Heart left ventricle (tissue), 16 donors: ENCODE results near the gene SCARB1. TPM values are rescaled to one million over a fixed set of nuclear protein-coding genes. Genes with fewer than 3 reads are reported as not detected.

Experiments used
- ATAC-seq, 4 donors: fragments of 200-7000 bp; cut with Tn5 transposase; one replicate each; pipeline ENCODE4 v1.9.1; 2020 to 2022; ENCODE audit warnings: moderate library complexity in 4 of 4, mild to moderate bottlenecking in 3 of 4, moderate number of reproducible peaks in 1 of 4
- DNase-seq, 5 donors: peaks; one replicate each; pipeline ENCODE4 v3.0.0-alpha.2; 2020
- H3K27ac ChIP-seq, 12 donors: fragments of 200-600 bp; sonication (generic) in 4 of 12; one replicate each; pipeline versions ENCODE4 v1.5.0 to v1.8.0; 2016 to 2022; ENCODE audit warnings: mild to moderate bottlenecking in 2 of 12
- H3K27me3 ChIP-seq, 9 donors: fragments of 200-600 bp; sonication (generic) in 2 of 9; one replicate each; pipeline versions ENCODE4 v1.5.1 to v1.8.0; 2016 to 2022; ENCODE audit warnings: mild to moderate bottlenecking in 3 of 9
- H3K36me3 ChIP-seq, 9 donors: fragments of 200-600 bp; sonication (generic) in 2 of 9; one replicate each; pipeline versions ENCODE4 v1.5.0 to v1.8.0; 2018 to 2022; ENCODE audit warnings: mild to moderate bottlenecking in 2 of 9
- H3K4me1 ChIP-seq, 12 donors: fragments of 200-600 bp; sonication (generic) in 4 of 12; one replicate each; pipeline versions ENCODE4 v1.5.0 to v1.8.0; 2016 to 2022; ENCODE audit warnings: mild to moderate bottlenecking in 3 of 12
- H3K4me3 ChIP-seq, 12 donors: fragments of 200-600 bp; sonication (generic) in 4 of 12; one replicate each; pipeline versions ENCODE4 v1.5.0 to v1.8.0; 2017 to 2022; ENCODE audit warnings: mild to moderate bottlenecking in 9 of 12, moderate library complexity in 4 of 12
- H3K9me3 ChIP-seq, 12 donors: fragments of 200-600 bp; sonication (generic) in 4 of 12; one replicate each; pipeline versions ENCODE4 v1.5.0 to v1.8.0; 2016 to 2022; ENCODE audit warnings: mild to moderate bottlenecking in 1 of 12
- POLR2A ChIP-seq, 2 donors: fragments of 450-650 bp; IDR thresholded peaks; one replicate each; pipeline ENCODE4 v1.6.1; 2017; ENCODE audit warnings: antibody characterized with exemption in 2 of 2, mild to moderate bottlenecking in 2 of 2, moderate library complexity in 2 of 2
- WGBS, 4 donors: extraction: QIAGEN DNeasy Blood & Tissue Kit in 2 of 4; methylation state at CpG; one replicate each; pipeline versions ENCODE4 v1.1.5 to v1.1.7; 2013 to 2018; 5-methylcytosine and 5-hydroxymethylcytosine counted together
- intact Hi-C, 10 donors: fragments of 100-400 bp; cut with DNase I; formaldehyde crosslinking; loops; one replicate each; pipeline versions ENCODE4 v1.11.1 to v1.14.2; 2022
- polyA plus RNA-seq, 2 donors: library from polyadenylated mRNA; stranded (reverse); fragments of 200-250 nt; gene quantifications; one replicate each; pipeline ENCODE4 v1.2.3, GENCODE V29; 2013
- total RNA-seq, 9 donors: library from RNA; depleted of rRNA in 2 of 9; stranded (reverse); fragments of >200 nt in 2 of 9; fragmentation: NEBNext Ultra II Directional in 3 of 9; extraction: Animal tissue kit (Norgen Biotek cat#: 25700) in 3 of 9; gene quantifications; one replicate each; pipeline versions ENCODE4 v1.1.0 to v1.2.4, GENCODE V29; 2016 to 2023
- TF ChIP-seq, protein P1 (sequence below), 12 donors: fragments of 200-600 bp; sonication (generic) in 4 of 12; IDR thresholded peaks; one replicate each; pipeline versions ENCODE4 v1.5.0 to v1.8.0; 2018 to 2022; ENCODE audit warnings: antibody characterized with exemption in 12 of 12, mild to moderate bottlenecking in 5 of 12
- donor health status: ischemic (EF 13 %, LVEDD 7.1; RV severe dilation, severe dysfunction).
- donor health status: healthy with polysubstance abuse.
- donor health status: DM: no; HTN: yes; CAD: no.
- donor health status: DM: no; HTN: no; CAD: no.
- donor health status: ischemic (EF 25% LVEDD 6.9; RV normal size, moderate dysfunction).
- donor health status: ischemic (EF 25% LVEDD 5.7; RV mildly dilated, moderate dysfunction).
- donor health status: healthy.
- donor health status: DM: yes; HTN: yes; CAD: no.
- donor health status: ischemic (EF 35%, LVEDD 5.7; RV mildly dilated, moderate dysfunction).
- donor health status: nonischemic (EF 11% LVEDD 7.7; RV severe dilation, severe dysfunction).
- donor health status: DM: yes; HTN: yes; CAD: no.
- donor health status: PGD.
- donor health status: ischemic (EF 29% LVEDD 5.4; RV normal size, mild dysfunction).
- donor health status: nonischemic (EF 23%, LVEDD 6.1; RV moderate dilation, normal function).

Gene SCARB1
- total and polyA plus RNA-seq, 11 donors: 6.9 to 21.7 (median 14.0) TPM

DNA sequence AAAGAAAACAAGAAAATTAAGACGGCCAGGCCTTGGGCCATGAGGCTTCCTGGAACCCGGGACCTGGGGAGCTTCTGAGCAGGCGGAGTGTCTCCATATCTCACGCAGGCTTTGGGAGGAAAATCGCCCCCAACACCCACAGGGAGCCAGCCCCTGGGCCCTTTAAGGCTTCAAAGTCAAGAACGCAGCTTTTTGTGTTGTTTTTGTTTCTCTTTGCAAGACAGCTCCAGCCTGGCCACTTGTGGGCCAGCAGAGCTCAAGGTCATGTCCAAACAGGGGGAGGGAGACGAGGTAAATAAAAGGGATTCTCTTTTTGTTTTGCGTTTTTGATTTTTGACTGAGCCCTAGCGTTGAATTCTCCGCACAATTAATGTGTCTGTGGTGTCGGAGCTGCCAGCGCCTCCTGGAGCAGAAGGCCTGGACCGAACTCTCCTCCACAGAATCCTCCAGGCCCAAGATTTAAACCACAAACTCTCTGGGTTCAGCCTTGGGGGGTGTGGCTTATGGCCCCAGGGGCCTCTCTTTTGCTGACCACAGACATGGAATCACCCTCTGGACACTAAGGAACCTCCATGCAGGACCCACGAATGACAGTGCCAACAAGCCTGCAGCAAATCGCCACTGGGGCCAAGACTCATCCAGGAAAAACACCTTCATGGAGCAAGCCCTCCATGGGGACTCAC lies 8.2 kb downstream of the SCARB1 start:
- 72 to 85% (median 78%) methylated on average over 15 of the region's 15 CpGs for WGBS, 4 donors
- Histone ChIP-seq H3K36me3 (no peaks in the 10 kb centered on the region), H3K4me3 (no peak overlapping the region), H3K4me1 (peaks cover 0 to 45% (median 20%) of the 10 kb centered on the region in 12 donors), H3K27me3 (no peaks in the 10 kb centered on the region), H3K9me3 (no peaks in the 10 kb centered on the region), H3K27ac (peak overlapping the region in 6 of 12 donors; percentile 23 to 71 (median 44))
- ATAC-seq (no peak), DNase-seq (no peak)
- intact Hi-C loops: loop anchor here in 1 of 10 donors (10.0 kb wide), 1 partner anchor 49 kb away; no protein-coding TSS in a partner anchor
- TF ChIP-seq POLR2A (IDR thresholded peaks at IDR 0.05): no peak
- TF ChIP-seq, protein P1, sequence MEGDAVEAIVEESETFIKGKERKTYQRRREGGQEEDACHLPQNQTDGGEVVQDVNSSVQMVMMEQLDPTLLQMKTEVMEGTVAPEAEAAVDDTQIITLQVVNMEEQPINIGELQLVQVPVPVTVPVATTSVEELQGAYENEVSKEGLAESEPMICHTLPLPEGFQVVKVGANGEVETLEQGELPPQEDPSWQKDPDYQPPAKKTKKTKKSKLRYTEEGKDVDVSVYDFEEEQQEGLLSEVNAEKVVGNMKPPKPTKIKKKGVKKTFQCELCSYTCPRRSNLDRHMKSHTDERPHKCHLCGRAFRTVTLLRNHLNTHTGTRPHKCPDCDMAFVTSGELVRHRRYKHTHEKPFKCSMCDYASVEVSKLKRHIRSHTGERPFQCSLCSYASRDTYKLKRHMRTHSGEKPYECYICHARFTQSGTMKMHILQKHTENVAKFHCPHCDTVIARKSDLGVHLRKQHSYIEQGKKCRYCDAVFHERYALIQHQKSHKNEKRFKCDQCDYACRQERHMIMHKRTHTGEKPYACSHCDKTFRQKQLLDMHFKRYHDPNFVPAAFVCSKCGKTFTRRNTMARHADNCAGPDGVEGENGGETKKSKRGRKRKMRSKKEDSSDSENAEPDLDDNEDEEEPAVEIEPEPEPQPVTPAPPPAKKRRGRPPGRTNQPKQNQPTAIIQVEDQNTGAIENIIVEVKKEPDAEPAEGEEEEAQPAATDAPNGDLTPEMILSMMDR (IDR thresholded peaks at IDR 0.05): no peak

DNA sequence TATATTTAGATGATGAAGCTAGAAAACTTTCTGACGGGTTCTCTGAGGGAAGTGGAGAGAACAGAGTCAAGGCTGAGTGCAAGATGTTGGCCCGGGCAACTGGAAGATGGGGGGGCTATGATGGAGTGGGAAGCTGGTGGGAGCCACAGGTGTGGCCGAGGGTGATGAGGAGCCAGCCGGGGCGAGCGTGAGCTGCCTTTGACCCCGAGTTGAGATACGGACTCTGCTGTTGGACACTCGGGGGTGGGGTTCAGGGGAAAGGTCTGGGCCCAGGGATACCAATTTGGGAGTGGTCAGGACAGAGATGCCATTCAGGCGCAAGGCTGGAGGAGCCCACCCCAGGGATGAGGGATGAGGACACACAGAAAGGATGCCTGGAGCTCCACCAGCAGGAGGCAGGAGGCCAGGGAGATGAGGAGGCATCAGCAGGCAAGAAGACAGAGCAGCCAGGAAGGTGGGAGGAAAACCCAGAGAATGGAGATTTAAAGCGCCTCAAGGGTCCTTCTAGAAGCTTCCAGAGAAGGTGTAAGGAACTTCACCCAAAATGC lies 9.0 kb downstream of the SCARB1 start:
- Histone ChIP-seq H3K36me3 (no peaks in the 10 kb centered on the region), H3K4me1 (peaks cover 0 to 45% (median 20%) of the 10 kb centered on the region in 12 donors), H3K4me3 (no peak overlapping the region), H3K27me3 (no peaks in the 10 kb centered on the region), H3K27ac (peak overlapping the region in 3 of 12 donors; percentile 13 to 66 (median 32)), H3K9me3 (no peaks in the 10 kb centered on the region)
- DNase-seq: no peak
- 89 to 93% (median 92%) methylated on average over 11 of the region's 11 CpGs for WGBS, 4 donors
- ATAC-seq: no peak
- intact Hi-C loops: loop anchor here in 1 of 10 donors (10.0 kb wide), 1 partner anchor 50 kb away; no protein-coding TSS in a partner anchor
- TF ChIP-seq, protein P1 (IDR thresholded peaks at IDR 0.05): peak in 2 of 12 donors; percentile 9 to 16
- TF ChIP-seq POLR2A (IDR thresholded peaks at IDR 0.05): no peak

DNA sequence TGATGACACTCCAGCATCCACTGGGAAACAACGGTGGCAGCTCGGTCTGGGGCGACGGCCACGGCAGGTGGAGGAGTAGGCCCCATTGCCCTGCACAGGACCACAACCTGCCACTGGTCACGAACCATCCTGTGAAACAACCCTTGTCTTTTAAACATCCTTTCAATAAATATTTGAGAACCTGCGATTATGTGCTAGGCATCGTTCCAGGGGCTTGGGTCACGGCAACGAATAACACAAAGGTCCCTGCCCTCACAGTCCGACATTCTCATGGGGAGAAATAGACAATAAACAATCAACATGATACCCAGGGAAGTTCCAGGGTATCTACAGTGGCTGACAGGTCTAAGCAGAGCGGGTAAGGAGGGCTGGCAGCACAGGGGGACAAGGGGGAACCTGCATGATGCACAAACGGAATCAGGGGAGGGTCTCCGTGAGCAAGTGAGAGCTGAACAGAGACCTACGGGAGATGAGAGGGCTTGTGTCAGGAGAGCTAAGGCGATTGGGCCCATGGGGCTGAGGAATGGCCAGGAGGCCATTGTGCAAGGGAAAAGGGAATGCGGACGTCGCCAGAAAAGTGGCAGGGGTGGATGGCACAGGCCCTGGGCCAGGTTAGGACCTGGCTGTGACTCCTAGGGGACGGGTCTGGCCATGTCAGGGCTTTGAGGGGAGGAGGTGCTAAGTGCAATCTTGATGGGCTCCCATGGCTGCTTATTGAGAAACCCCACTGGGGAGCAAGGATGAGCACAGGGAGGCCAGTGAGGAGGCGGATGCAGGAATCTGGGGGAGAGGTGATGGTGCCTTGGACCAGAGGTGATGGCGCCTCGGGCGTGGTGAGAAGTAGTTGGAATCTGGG lies 9.7 kb downstream of the SCARB1 start:
- H3K9me3 ChIP-seq: no peaks in the 10 kb centered on the region
- peaks cover 0 to 45% (median 24%) of the 10 kb centered on the region in 12 donors for H3K4me1 ChIP-seq
- TF ChIP-seq, protein P1 (IDR thresholded peaks at IDR 0.05): no peak
- no peak for TF ChIP-seq POLR2A (IDR thresholded peaks at IDR 0.05)
- ATAC-seq (no peak), DNase-seq (no peak)
- H3K36me3 ChIP-seq: no peaks in the 10 kb centered on the region
- H3K27me3 ChIP-seq: no peaks in the 10 kb centered on the region
- peak overlapping the region in 1 of 12 donors; percentile 88 for H3K27ac ChIP-seq
- intact Hi-C loops: loop anchor here in 1 of 10 donors (10.0 kb wide), 1 partner anchor 51 kb away; no protein-coding TSS in a partner anchor
- H3K4me3 ChIP-seq: no peak overlapping the region
- 85 to 91% (median 88%) methylated on average over 23 to 24 of the region's 24 CpGs for WGBS, 4 donors
